Left lobe of liver (tissue), 2 donors: Measurements from ENCODE around the gene PDE11A. TPM values are rescaled to one million over a fixed set of nuclear protein-coding genes. Genes with fewer than 3 reads are reported as not detected.

Experiments used
- ATAC-seq: fragments of 200-7000 bp; cut with Tn5 transposase; one replicate; pipeline ENCODE4 v1.9.1; 2020; ENCODE audit warnings: mild to moderate bottlenecking, moderate library complexity
- DNase-seq: peaks from one replicate; pipeline ENCODE4 v3.0.0-alpha.2; 2020; ENCODE audit warnings: low spot score
- total RNA-seq: library from RNA; stranded (reverse); gene quantifications from one replicate; pipeline ENCODE4 v1.2.1, GENCODE V29; 2021
- donor health status: DM: no; HTN: no; CAD: no; lungs with moderate emphysema.
- donor health status: DM: no; HTN: yes; CAD: no.

Gene PDE11A
- total RNA-seq, 1 donor from 2014 or later = 3.9 TPM

DNA sequence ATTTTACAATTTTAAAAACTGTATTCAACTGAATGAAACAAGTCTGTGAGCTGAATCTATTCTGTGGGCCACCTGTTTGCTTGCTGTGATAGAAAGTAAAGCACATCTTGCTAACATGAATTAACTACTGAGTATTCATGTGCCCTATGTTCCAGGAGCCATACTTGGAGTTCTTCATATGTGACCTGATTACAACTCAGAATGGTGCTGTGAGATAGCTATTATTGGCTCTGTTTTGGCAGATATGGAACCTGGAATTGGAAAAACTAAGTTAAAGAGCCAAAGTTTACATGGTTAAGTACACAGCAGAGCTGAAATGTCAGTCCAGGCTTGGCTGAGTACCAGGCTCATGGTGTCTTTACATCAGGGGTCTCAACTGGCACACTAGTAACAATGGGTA is 426.3 kb downstream of the PDE11A start:
- DNase-seq = no peak
- no peak for ATAC-seq

DNA sequence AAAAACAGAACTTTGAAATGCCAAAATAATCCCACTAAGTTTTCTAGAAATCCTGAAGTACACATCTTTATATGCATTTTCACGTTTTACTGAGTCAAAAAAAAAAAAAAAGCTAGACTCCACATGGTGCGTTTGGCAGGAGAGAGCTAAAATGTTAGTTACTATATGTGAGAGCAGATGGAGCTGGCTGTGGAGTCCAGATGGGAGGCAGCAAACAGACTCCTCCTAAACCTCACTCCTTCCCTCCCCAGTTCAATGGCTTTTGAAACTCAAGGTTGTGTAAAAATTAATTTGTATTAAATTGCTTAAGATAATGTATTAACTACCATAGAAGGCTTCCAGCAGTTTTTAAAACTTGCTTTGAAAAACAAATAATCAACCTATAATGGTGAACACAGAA is 431.2 kb downstream of the PDE11A start:
- ATAC-seq = no peak
- no peak for DNase-seq

DNA sequence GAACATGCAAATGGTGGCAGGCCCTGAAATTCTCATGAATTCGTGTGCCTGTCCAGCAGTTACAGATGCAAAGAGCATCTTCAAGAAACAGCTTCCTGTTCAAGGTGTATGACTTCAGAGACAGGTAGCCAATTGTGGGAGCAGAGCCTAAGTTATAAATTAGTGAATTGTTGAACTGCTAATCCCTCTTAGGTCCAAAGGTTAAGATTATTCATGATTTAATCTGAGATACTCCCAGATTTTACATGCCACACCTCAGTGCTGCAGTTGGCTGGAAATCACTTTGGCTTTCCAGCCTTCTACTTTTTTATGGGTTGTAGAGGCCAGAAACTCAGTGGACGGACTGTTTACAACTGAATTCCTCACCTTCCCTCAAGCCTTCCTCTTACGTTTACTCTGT is 432.2 kb downstream of the PDE11A start:
- ATAC-seq = no peak
- DNase-seq = no peak

GRCh38 chr2:177639262-177639914 is 433.2 kb downstream of the PDE11A start:
- DNase-seq = no peak
- ATAC-seq = no peak

DNA sequence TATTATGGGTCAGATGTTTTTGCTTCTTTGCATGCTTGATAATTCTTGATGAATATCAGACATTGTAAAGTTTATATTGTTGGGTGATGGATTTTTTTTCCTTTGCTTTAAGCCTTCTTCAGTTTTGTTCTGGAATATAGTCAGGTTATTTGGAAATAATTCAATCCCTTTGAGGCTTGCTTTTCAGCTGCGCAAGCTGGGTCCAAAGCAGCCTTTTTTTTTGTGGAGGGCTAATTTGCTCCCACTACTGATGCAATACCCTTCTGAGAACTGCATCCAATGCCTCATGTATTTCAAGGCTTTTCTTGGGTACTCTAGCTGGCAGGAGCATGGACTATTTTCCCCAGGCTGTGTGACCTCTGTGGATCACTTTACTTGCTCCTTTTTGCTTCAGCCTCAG is 434.1 kb downstream of the PDE11A start:
- ATAC-seq (no peak), DNase-seq (no peak)

GRCh38 chr2:177636672-177637071 is 435.9 kb downstream of the PDE11A start:
- DNase-seq = no peak
- no peak for ATAC-seq

DNA sequence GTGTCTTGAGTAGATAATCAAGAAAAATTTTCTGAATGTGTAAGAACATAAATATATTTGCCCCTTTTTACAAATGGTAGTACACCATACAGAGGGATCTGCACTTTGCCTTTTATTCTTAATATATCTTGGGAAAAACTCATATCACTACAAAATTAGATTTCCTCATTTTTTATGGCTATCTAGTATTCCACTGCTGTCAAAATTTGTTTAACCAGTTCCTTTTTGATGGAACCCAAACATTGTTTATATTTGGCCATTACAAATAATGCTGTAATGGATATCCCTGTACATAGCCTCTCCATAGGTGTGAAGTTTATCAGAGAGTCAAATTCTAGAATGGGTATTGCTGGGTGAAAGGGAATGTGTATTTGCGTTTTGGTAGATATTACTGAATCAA is 436.9 kb downstream of the PDE11A start:
- DNase-seq (no peak), ATAC-seq (no peak)

GRCh38 chr2:177633910-177634294 is 438.7 kb downstream of the PDE11A start:
- ATAC-seq = no peak
- no peak for DNase-seq

DNA sequence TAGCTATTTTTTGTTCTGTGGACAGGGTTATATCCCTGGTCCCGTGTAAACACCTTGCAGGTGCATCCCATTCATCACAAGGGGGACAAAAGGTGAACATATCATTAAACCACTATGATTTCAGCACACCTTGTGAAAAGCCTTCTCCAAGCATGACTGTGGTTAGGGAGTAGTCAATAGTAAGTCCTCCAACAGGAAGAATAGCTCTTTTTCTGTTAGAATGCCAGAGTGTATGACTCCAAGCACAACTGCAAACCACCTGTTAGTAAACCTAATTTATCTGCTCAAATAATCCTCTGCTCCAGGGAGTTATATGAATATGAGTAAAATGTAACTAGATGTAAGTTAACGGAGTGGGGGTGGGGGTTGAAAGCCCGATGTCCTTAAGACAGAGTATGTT is 439.5 kb downstream of the PDE11A start:
- no peak for ATAC-seq

DNA sequence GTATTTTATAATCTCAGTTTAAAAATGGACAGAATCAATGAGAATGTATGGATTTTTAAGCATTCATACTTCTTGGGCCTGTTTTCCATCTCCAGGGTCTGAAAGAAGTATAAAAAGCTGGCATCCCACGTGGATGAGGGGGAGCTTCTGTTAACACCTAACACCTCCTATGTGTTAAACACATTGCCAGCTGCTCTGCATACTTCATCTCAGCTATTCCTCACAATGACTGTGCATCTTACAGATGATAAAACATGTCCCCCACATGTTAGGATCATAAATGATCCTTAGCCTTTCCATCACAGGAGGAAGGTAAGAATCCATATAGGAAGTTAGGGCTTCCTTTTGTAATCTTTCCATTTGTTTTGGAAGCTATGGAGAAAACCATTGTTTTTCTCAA is 440.9 kb downstream of the PDE11A start:
- DNase-seq = no peak
- ATAC-seq = no peak

More for the DNA sequence above, 439.5 kb downstream of the PDE11A start:
- DNase-seq = no peak

DNA sequence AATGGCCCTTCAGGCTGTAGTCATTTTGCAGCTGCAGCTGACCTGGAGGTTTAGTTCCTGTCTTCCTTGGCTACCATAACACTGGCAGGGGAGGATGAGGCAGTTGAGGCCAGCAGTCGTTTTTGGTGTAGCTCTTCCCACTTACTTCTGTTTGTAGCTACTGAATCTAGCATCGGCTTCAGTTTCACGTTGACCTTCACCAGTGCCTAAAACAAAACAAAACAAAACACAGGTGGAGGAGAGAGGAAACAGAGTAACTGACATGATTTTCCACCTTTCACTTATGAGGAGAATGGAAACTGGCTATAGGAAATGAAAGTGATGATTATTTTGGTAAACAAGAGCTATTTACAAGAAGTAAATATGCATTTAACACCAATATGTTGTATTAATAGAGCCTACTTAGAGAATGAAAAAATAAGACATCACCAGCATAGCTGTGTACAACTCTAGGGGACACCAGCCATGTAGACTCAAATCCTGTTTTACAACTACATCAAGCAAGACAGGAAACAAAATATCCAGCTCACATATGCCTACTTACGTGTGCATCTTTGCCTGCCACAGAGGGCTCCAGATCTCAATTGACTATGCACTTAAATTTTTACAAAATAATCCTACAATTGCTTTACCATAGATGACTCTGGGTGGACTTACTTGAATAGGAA is 443.1 kb downstream of the PDE11A start:
- DNase-seq (no peak), ATAC-seq (no peak)

GRCh38 chr2:177628831-177629230 is 443.7 kb downstream of the PDE11A start:
- ATAC-seq (no peak), DNase-seq (no peak)

- DNase-seq = no peak
- ATAC-seq = no peak
These were observed 446.6 kb downstream of the PDE11A start for GRCh38 chr2:177625744-177626650.

GRCh38 chr2:177622521-177622920 is 450.1 kb downstream of the PDE11A start:
- no peak for ATAC-seq
- DNase-seq = no peak

GRCh38 chr2:177619986-177620385 is 452.6 kb downstream of the PDE11A start:
- no peak for ATAC-seq
- no peak for DNase-seq

GRCh38 chr2:177619461-177619860 is 453.1 kb downstream of the PDE11A start:
- ATAC-seq (no peak), DNase-seq (no peak)

DNA sequence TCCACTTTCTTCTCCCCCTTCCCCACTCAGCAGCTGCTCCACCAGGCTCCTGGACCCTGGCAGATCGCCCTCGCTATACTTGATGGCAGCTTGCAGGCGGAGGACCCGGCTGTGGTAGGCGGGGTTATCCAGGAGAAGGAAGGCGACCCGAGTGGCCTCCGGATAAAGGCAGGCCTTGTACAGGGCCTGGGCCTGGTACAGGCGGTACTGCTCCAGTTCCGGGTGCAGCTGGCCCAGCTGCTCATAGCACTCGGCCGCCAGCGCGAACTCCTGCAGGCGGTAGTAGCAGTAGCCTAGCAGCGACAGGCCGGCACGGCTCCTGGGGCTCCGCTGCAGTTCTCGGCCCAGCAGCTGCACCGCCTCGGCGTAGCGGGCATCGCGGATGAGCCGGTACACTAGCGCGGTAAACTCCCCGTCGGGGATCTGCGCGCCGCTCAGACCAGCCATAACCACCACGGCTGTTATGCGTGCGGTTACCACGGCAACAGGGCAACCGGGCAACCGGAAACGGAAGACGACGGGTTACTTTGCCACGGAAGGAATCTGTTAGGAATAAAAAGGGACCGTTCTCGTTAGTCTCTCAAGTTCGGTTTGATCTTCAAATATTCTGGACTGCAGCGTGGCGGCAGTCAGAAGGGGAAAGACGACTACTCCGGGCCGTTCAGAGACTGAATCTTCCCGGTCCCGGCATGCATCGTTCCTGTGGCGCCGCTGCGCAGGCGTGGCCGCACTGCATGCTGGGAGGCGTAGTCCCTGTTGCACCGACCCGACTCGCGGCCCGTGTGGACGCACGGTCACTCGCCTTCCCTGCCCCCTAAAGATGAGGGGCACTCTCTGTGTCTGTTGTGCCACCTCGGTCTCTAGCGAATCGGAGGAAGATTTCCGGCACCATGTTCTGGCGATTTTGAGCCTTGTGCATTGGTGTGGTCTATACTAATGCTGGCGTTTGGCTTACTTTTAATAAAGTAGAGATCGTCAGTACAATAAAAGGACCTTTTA is 454.0 kb downstream of the PDE11A start:
- ATAC-seq = peak; percentile 97

GRCh38 chr2:177617849-177618248 is 454.7 kb downstream of the PDE11A start:
- DNase-seq (no peak), ATAC-seq (no peak)

More for the DNA sequence above, 454.0 kb downstream of the PDE11A start:
- DNase-seq = peak; percentile 94

DNA sequence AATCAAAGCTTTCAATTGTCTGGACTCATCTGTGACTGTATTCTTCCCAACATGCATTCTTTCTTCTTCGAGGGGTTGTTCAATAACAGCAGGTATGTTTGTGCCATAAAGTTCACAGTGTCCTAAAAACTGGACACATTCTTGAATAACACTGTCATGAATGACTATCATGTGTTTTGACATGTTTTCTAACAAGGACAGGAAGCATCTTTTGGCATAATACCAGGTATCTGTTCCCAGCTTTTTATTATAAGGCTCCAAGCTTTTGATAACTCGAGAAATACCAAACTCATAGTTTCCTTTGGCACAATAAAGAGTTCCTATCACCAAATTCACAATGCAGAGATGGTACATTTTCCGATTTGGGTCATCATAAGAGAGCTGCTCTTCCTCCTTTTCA is 455.8 kb downstream of the PDE11A start:
- no peak for DNase-seq
- ATAC-seq = no peak

- ATAC-seq (no peak), DNase-seq (no peak)
These were observed 456.5 kb downstream of the PDE11A start for GRCh38 chr2:177616066-177616465.

- no peak for ATAC-seq
- DNase-seq = no peak
These were observed 459.9 kb downstream of the PDE11A start for GRCh38 chr2:177612659-177613058.
